Activated T-cell treated with anti-CD3 and anti-CD28 coated beads, Interleukin-2, amount 50 U/mL, for 24 hours (primary cell): ENCODE results near the gene MARVELD1.
A peak's percentile ranks its signal among the peaks of the same experiment; 100 is the strongest.

Experiments
- DNase-seq: peaks from one replicate; pipeline ENCODE4 v3.0.0-alpha.2; 2020
- H3K27ac Mint-ChIP-seq: 2 replicates; pipeline ENCODE4 v1.8.0; 2020; ENCODE audit warnings: mild to moderate bottlenecking, mixed read lengths
- H3K27me3 Mint-ChIP-seq: 2 replicates; pipeline ENCODE4 v1.8.0; 2020; ENCODE audit warnings: mixed read lengths
- H3K36me3 Mint-ChIP-seq: 2 replicates; pipeline ENCODE4 v1.8.0; 2020; ENCODE audit warnings: low read depth, mixed read lengths
- H3K4me1 Mint-ChIP-seq: 2 replicates; pipeline ENCODE4 v1.8.0; 2020; ENCODE audit warnings: low read depth, mixed read lengths
- H3K4me3 Mint-ChIP-seq: 2 replicates; pipeline ENCODE4 v1.8.0; 2020; ENCODE audit warnings: mild to moderate bottlenecking, moderate library complexity, mixed read lengths
- H3K9me3 Mint-ChIP-seq: 2 replicates; pipeline ENCODE4 v1.8.0; 2020; ENCODE audit warnings: mixed read lengths

MARVELD1 gene

GRCh38 chr10:97744405-97745035 is 31.0 kb downstream of the MARVELD1 start:
- Mint-ChIP-seq H3K4me1 (peaks cover 32% of the 10 kb centered on the region), H3K4me3 (no peak overlapping the region), H3K27ac (no peak overlapping the region), H3K27me3 (no peaks in the 10 kb centered on the region), H3K9me3 (no peaks in the 10 kb centered on the region), H3K36me3 (peaks cover 92% of the 10 kb centered on the region)
- DNase-seq, result no peak

- H3K27ac Mint-ChIP-seq, result no peak overlapping the region
Measured at GRCh38 chr10:97747573-97747972, 34.0 kb downstream of the MARVELD1 start.

GRCh38 chr10:97748116-97748515 is 34.6 kb downstream of the MARVELD1 start:
- Mint-ChIP-seq H3K36me3 (peaks cover 95% of the 10 kb centered on the region), H3K27me3 (no peaks in the 10 kb centered on the region), H3K4me1 (peaks cover 6% of the 10 kb centered on the region), H3K9me3 (no peaks in the 10 kb centered on the region), H3K4me3 (no peak overlapping the region), H3K27ac (no peak overlapping the region)
- DNase-seq, result no peak

More at GRCh38 chr10:97747573-97747972, 34.0 kb downstream of the MARVELD1 start:
- Mint-ChIP-seq H3K9me3 (no peaks in the 10 kb centered on the region), H3K4me3 (no peak overlapping the region), H3K4me1 (peaks cover 9% of the 10 kb centered on the region), H3K27me3 (no peaks in the 10 kb centered on the region), H3K36me3 (peaks cover 94% of the 10 kb centered on the region)
- no peak for DNase-seq

GRCh38 chr10:97752956-97753355 is 39.4 kb downstream of the MARVELD1 start:
- no peak for DNase-seq
- Mint-ChIP-seq H3K36me3 (peaks cover 99% of the 10 kb centered on the region), H3K4me1 (no peaks in the 10 kb centered on the region), H3K4me3 (no peak overlapping the region), H3K27ac (no peak overlapping the region), H3K9me3 (no peaks in the 10 kb centered on the region), H3K27me3 (no peaks in the 10 kb centered on the region)

DNA sequence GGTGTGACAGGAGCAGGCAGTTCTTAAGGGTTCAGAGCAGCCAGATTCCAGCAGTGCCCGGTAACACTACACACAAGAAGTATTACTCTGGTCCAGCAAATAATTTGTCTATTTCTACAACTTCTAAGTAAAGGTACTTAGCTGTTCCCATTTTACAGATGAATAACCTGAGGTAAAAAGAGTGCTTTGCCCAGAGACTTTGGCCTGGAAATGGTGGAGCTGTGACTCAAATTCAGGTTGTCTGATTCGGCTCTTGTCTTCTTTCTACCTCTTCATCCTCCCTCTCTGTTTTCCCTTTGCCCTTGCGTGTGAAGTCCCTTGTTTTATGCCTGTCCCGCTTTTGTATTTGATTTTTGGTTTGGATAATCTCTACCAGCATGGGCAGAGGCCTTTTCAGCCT is 41.2 kb downstream of the MARVELD1 start:
- no peak overlapping the region for H3K4me3 Mint-ChIP-seq
- H3K4me1 Mint-ChIP-seq, result no peaks in the 10 kb centered on the region
- H3K9me3 Mint-ChIP-seq, result no peaks in the 10 kb centered on the region
- H3K27ac Mint-ChIP-seq, result no peak overlapping the region
- peaks cover 95% of the 10 kb centered on the region for H3K36me3 Mint-ChIP-seq
- no peaks in the 10 kb centered on the region for H3K27me3 Mint-ChIP-seq
- no peak for DNase-seq

GRCh38 chr10:97755718-97756117 is 42.2 kb downstream of the MARVELD1 start:
- Mint-ChIP-seq H3K4me3 (no peak overlapping the region), H3K36me3 (peaks cover 95% of the 10 kb centered on the region), H3K27me3 (no peaks in the 10 kb centered on the region), H3K27ac (no peak overlapping the region), H3K9me3 (no peaks in the 10 kb centered on the region), H3K4me1 (no peaks in the 10 kb centered on the region)
- no peak for DNase-seq

- DNase-seq, result no peak
- Mint-ChIP-seq H3K36me3 (peaks cover 93% of the 10 kb centered on the region), H3K9me3 (no peaks in the 10 kb centered on the region), H3K4me1 (no peaks in the 10 kb centered on the region), H3K27me3 (no peaks in the 10 kb centered on the region), H3K4me3 (no peak overlapping the region), H3K27ac (no peak overlapping the region)
Measured at GRCh38 chr10:97757471-97757870, 43.9 kb downstream of the MARVELD1 start.

- Mint-ChIP-seq H3K36me3 (peaks cover 76% of the 10 kb centered on the region), H3K4me3 (no peak overlapping the region), H3K4me1 (no peaks in the 10 kb centered on the region), H3K9me3 (no peaks in the 10 kb centered on the region), H3K27ac (no peak overlapping the region), H3K27me3 (no peaks in the 10 kb centered on the region)
- peak; percentile 61 for DNase-seq
Measured at GRCh38 chr10:97759158-97759887, 45.8 kb downstream of the MARVELD1 start.

DNA sequence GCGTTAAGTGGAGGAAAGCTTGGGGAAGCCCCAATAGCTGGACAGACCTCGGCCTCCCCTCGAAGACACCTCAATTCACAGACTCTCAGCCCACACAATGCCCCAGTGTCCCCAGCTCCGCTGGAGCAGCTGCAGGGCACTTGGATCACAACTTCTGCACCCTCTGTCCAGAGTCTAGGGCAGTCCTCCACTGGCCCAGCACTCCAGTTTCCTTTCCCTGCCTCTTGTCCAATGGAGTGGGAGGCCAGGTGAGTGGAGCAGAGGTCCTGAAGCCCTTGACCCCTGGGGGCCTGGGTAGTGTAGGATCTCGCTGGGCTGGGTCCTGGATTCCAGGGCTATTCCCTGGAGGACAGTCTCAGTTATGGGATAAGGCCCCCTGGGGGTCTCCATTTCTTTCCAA is 46.4 kb downstream of the MARVELD1 start:
- DNase-seq, result no peak
- Mint-ChIP-seq H3K27me3 (no peaks in the 10 kb centered on the region), H3K27ac (no peak overlapping the region), H3K9me3 (no peaks in the 10 kb centered on the region), H3K4me3 (no peak overlapping the region), H3K4me1 (no peaks in the 10 kb centered on the region), H3K36me3 (peaks cover 69% of the 10 kb centered on the region)

DNA sequence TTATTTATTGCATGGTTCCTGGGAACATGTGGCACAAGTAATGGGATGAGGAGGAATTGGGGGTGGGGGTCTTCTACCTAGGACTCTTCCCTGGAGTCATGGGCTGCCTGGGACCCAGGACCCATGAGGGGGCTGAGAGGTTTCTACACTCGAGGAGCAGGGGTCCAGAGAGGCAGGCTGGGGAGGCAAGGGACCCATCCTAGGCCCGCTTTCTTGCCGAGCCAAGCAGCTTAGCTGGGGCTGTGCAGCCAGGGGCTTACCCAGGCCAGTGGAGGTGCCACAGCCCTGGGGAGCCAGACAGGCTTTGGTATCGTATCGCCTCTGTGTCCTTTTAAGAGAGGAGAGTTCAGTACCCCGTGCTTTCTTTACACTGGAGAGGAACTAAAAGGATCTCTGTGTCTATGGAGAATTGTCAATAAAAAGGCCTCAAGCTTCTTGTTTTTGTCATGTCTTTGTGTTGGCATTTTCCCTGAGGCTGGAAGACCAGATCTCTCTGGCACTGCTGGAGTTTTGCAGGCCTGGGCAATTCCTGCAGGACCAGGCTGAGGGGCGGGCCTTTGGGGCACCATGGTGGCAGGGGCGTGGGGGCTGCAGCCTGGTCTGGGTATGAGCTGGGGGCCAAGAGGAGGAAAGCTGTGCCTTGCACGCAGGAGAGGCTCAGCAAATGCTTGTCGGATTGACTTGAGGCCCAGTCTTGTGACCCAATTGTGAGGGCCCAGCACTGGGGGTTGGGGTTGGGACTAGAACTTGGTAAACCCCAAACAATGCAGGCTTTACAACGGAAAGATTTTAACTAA is 47.1 kb downstream of the MARVELD1 start:
- Mint-ChIP-seq H3K27ac (no peak overlapping the region), H3K27me3 (no peaks in the 10 kb centered on the region)

DNA sequence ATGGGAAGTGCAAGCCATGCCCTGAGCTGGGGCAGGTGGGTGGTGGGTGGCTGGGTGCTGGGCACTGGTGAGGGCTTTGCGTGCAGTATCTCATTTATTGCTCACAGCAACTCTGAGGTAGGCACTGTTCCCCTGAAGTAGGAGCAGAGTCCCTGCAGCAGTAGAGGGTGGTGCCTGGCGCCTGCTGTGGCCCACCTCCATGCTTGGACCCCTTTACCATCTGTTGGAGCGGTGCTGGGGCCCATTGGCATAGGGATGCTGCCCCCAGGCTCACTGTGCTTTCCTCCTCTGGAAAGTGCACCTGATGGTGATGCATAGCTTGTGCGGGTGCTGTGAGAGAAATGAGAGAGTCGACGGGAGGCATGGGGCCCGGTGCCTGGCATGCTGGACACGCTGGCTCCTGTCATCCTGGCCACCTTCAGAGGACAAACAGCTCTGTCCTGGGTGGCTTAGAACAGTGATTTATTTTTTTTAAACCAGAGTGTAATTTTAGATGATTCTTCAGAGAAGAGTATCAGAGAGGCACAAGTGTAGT is 47.9 kb downstream of the MARVELD1 start:
- Mint-ChIP-seq H3K4me1 (no peaks in the 10 kb centered on the region), H3K27ac (no peak overlapping the region), H3K9me3 (no peaks in the 10 kb centered on the region), H3K27me3 (no peaks in the 10 kb centered on the region), H3K4me3 (no peak overlapping the region), H3K36me3 (peaks cover 55% of the 10 kb centered on the region)
- no peak for DNase-seq

More for the DNA sequence above, 47.1 kb downstream of the MARVELD1 start:
- Mint-ChIP-seq H3K4me3 (no peak overlapping the region), H3K36me3 (peaks cover 62% of the 10 kb centered on the region), H3K9me3 (no peaks in the 10 kb centered on the region), H3K4me1 (no peaks in the 10 kb centered on the region)
- DNase-seq, result no peak

DNA sequence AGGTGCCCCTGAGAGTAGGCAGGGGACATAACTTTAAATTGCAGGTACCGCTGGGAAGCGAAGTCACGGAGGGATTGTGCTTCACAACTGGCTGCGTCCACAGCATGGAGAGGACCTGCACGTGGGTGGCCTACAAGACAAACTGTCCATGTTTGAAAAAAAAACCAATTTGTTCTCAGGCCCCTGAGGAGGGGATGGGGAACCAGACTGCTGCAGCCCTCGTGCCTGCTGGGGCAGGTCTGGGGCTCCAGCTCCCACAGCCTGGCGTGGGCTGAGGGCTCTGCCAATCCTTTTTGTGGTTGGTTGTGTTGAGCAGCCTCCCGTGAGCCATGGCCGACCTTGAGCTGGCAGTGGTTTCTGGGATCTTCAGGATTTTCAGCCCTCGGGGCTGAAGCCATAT is 48.5 kb downstream of the MARVELD1 start:
- H3K36me3 Mint-ChIP-seq, result peaks cover 48% of the 10 kb centered on the region
- no peaks in the 10 kb centered on the region for H3K27me3 Mint-ChIP-seq
- DNase-seq, result no peak
- no peaks in the 10 kb centered on the region for H3K4me1 Mint-ChIP-seq
- no peak overlapping the region for H3K27ac Mint-ChIP-seq
- no peak overlapping the region for H3K4me3 Mint-ChIP-seq
- no peaks in the 10 kb centered on the region for H3K9me3 Mint-ChIP-seq

GRCh38 chr10:97762816-97763215 is 49.3 kb downstream of the MARVELD1 start:
- H3K36me3 Mint-ChIP-seq, result peaks cover 41% of the 10 kb centered on the region
- no peaks in the 10 kb centered on the region for H3K27me3 Mint-ChIP-seq
- H3K4me1 Mint-ChIP-seq, result no peaks in the 10 kb centered on the region
- no peaks in the 10 kb centered on the region for H3K9me3 Mint-ChIP-seq
- H3K4me3 Mint-ChIP-seq, result no peak overlapping the region
- H3K27ac Mint-ChIP-seq, result no peak overlapping the region
- no peak for DNase-seq

DNA sequence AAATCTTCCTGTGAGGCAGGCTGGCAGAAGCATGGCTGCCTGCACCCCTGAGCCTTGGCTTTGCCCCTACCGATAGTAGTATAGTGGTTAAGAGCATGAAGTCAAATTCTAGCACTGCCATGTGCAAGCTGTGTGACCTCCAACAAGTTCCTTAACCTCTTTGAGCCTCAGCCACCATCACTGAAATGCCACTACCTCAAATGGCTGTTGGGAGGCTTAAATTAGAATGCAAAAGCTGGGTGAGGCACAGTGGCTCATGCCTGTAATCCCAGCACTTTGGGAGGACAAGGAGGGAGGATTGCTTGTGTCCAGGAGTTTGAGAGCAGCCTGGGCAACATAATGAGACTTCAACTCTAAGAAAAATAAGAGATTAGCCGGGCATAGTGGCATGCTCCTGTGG is 49.9 kb downstream of the MARVELD1 start:
- no peak overlapping the region for H3K4me3 Mint-ChIP-seq
- H3K4me1 Mint-ChIP-seq, result no peaks in the 10 kb centered on the region
- no peak overlapping the region for H3K27ac Mint-ChIP-seq
- H3K27me3 Mint-ChIP-seq, result no peaks in the 10 kb centered on the region
- DNase-seq, result no peak
- peaks cover 39% of the 10 kb centered on the region for H3K36me3 Mint-ChIP-seq
- H3K9me3 Mint-ChIP-seq, result no peaks in the 10 kb centered on the region
